Ecto neural progenitor cell (in vitro differentiated cells): Measurements from ENCODE around the gene FOXL3.

Experiments
- DNase-seq: peaks from one replicate; pipeline ENCODE4 v3.0.0-alpha.2; 2018; ENCODE audit warnings: low spot score

Gene FOXL3

GRCh38 chr7:302054-302992, 12.4 kb downstream of the FOXL3 start:
- DNase-seq: no peak

- DNase-seq: no peak
These were observed 13.5 kb downstream of the FOXL3 start for GRCh38 chr7:303425-303824.

- no peak for DNase-seq
These were observed 14.1 kb downstream of the FOXL3 start for GRCh38 chr7:303884-304573.

GRCh38 chr7:304574-305409, 14.8 kb downstream of the FOXL3 start:
- DNase-seq: no peak

GRCh38 chr7:305410-306151, 15.6 kb downstream of the FOXL3 start:
- DNase-seq: no peak

GRCh38 chr7:307970-308369, 18.0 kb downstream of the FOXL3 start:
- no peak for DNase-seq

- no peak for DNase-seq
These were observed 19.7 kb downstream of the FOXL3 start for GRCh38 chr7:309586-310228.

GRCh38 chr7:311131-311680, 21.2 kb downstream of the FOXL3 start:
- no peak for DNase-seq

- no peak for DNase-seq
These were observed 21.8 kb downstream of the FOXL3 start for GRCh38 chr7:311796-312195.

GRCh38 chr7:312424-312823, 22.5 kb downstream of the FOXL3 start:
- no peak for DNase-seq

- no peak for DNase-seq
These were observed 24.9 kb downstream of the FOXL3 start for GRCh38 chr7:314853-315252.

GRCh38 chr7:315516-316265, 25.7 kb downstream of the FOXL3 start:
- DNase-seq: no peak

- no peak for DNase-seq
These were observed 27.9 kb downstream of the FOXL3 start for GRCh38 chr7:317643-318405.

GRCh38 chr7:318476-318875, 28.5 kb downstream of the FOXL3 start:
- DNase-seq: no peak

GRCh38 chr7:318878-319661, 29.1 kb downstream of the FOXL3 start:
- DNase-seq: no peak

GRCh38 chr7:320297-320696, 30.3 kb downstream of the FOXL3 start:
- no peak for DNase-seq

GRCh38 chr7:322111-322671, 32.2 kb downstream of the FOXL3 start:
- peak; percentile 91 for DNase-seq

GRCh38 chr7:322708-323111, 32.7 kb downstream of the FOXL3 start:
- DNase-seq: no peak
